ENCODE data around the gene NUDT22.

Gene NUDT22

GRCh38 chr11:64255135-64256128 lies 29.4 kb downstream of the NUDT22 start:
- Histone ChIP-seq H3K9me3 (ENCODE audit: control insufficient read depth, low read length) (no peaks in the 10 kb centered on the region), H3K27ac (ENCODE audit: insufficient read depth, low read depth, low read length, poor library complexity, severe bottlenecking) (no peak overlapping the region), H3K4me1 (ENCODE audit: control insufficient read depth, insufficient read depth, low read length) (peaks cover 5% of the 10 kb centered on the region), H3K27me3 (ENCODE audit: control insufficient read depth, insufficient read depth, low read length, poor library complexity, severe bottlenecking) (peaks cover 3% of the 10 kb centered on the region), H3K4me3 (ENCODE audit: insufficient read depth, low read depth, low read length) (no peak overlapping the region), H3K36me3 (ENCODE audit: control insufficient read depth, insufficient read depth, low read length) (peaks cover 12% of the 10 kb centered on the region)
- WGBS, 2 experiments = 95 to 96% methylated on average over 35 of the region's 35 CpGs

GRCh38 chr11:64256300-64256699 lies 30.2 kb downstream of the NUDT22 start:
- Histone ChIP-seq H3K27ac (ENCODE audit: insufficient read depth, low read depth, low read length, poor library complexity, severe bottlenecking) (no peak overlapping the region), H3K36me3 (ENCODE audit: control insufficient read depth, insufficient read depth, low read length) (peaks cover 12% of the 10 kb centered on the region)
- 95 to 97% methylated on average over 15 of the region's 15 CpGs for WGBS, 2 experiments

GRCh38 chr11:64258356-64258755 lies 32.3 kb downstream of the NUDT22 start:
- peaks cover 22% of the 10 kb centered on the region for H3K36me3 ChIP-seq (ENCODE audit: control insufficient read depth, insufficient read depth, low read length)
- 93 to 95% methylated on average over 24 of the region's 24 CpGs for WGBS, 2 experiments

More at GRCh38 chr11:64256300-64256699, 30.2 kb downstream of the NUDT22 start:
- Histone ChIP-seq H3K4me1 (ENCODE audit: control insufficient read depth, insufficient read depth, low read length) (no peaks in the 10 kb centered on the region), H3K9me3 (ENCODE audit: control insufficient read depth, low read length) (no peaks in the 10 kb centered on the region), H3K4me3 (ENCODE audit: insufficient read depth, low read depth, low read length) (no peak overlapping the region), H3K27me3 (ENCODE audit: control insufficient read depth, insufficient read depth, low read length, poor library complexity, severe bottlenecking) (no peaks in the 10 kb centered on the region)

DNA sequence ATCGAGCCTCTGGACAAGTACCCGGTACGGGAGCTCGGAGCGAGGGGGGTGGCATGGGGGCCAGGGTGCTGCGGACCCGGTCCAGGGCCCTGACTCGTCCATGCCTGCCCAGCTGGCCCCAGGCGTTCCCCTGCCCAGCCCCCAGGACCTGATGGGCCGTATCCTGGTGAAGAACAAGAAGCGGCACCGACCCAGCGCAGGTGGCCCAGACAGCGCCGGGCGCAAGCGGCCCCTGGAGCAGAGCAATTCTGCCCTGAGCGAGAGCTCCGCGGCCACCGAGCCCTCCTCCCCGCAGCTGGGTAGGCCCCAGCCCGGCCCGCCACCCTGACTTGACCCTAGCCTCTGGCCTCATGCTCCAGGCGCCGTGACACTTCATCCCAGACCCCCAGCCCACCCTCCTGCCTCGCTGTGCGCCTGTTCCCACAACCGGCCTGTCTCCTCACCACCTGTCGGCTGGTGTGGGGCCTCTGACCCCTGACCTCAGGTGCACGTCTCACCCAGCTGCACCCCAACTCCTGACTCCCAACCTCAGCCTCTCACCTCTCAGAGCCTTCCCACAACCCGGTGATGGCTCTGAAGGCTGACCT lies 33.0 kb downstream of the NUDT22 start:
- Histone ChIP-seq H3K4me3 (ENCODE audit: insufficient read depth, low read depth, low read length) (no peak overlapping the region), H3K27ac (ENCODE audit: insufficient read depth, low read depth, low read length, poor library complexity, severe bottlenecking) (no peak overlapping the region), H3K4me1 (ENCODE audit: control insufficient read depth, insufficient read depth, low read length) (peaks cover 10% of the 10 kb centered on the region), H3K9me3 (ENCODE audit: control insufficient read depth, low read length) (no peaks in the 10 kb centered on the region), H3K27me3 (ENCODE audit: control insufficient read depth, insufficient read depth, low read length, poor library complexity, severe bottlenecking) (no peaks in the 10 kb centered on the region), H3K36me3 (ENCODE audit: control insufficient read depth, insufficient read depth, low read length) (peaks cover 22% of the 10 kb centered on the region)
- WGBS, 2 experiments = 93 to 94% methylated on average over 32 of the region's 32 CpGs

More at GRCh38 chr11:64258356-64258755, 32.3 kb downstream of the NUDT22 start:
- peaks cover 4% of the 10 kb centered on the region for H3K4me1 ChIP-seq (ENCODE audit: control insufficient read depth, insufficient read depth, low read length)
- H3K9me3 ChIP-seq (ENCODE audit: control insufficient read depth, low read length) = no peaks in the 10 kb centered on the region
- H3K27ac ChIP-seq (ENCODE audit: insufficient read depth, low read depth, low read length, poor library complexity, severe bottlenecking) = no peak overlapping the region
- no peaks in the 10 kb centered on the region for H3K27me3 ChIP-seq (ENCODE audit: control insufficient read depth, insufficient read depth, low read length, poor library complexity, severe bottlenecking)
- no peak overlapping the region for H3K4me3 ChIP-seq (ENCODE audit: insufficient read depth, low read depth, low read length)

GRCh38 chr11:64259533-64260067 lies 33.5 kb downstream of the NUDT22 start:
- peaks cover 10% of the 10 kb centered on the region for H3K4me1 ChIP-seq (ENCODE audit: control insufficient read depth, insufficient read depth, low read length)
- H3K36me3 ChIP-seq (ENCODE audit: control insufficient read depth, insufficient read depth, low read length) = peaks cover 22% of the 10 kb centered on the region
- no peak overlapping the region for H3K27ac ChIP-seq (ENCODE audit: insufficient read depth, low read depth, low read length, poor library complexity, severe bottlenecking)
- H3K27me3 ChIP-seq (ENCODE audit: control insufficient read depth, insufficient read depth, low read length, poor library complexity, severe bottlenecking) = no peaks in the 10 kb centered on the region
- no peak overlapping the region for H3K4me3 ChIP-seq (ENCODE audit: insufficient read depth, low read depth, low read length)
- no peaks in the 10 kb centered on the region for H3K9me3 ChIP-seq (ENCODE audit: control insufficient read depth, low read length)
- 91 to 96% methylated on average over 4 of the region's 4 CpGs for WGBS, 2 experiments

DNA sequence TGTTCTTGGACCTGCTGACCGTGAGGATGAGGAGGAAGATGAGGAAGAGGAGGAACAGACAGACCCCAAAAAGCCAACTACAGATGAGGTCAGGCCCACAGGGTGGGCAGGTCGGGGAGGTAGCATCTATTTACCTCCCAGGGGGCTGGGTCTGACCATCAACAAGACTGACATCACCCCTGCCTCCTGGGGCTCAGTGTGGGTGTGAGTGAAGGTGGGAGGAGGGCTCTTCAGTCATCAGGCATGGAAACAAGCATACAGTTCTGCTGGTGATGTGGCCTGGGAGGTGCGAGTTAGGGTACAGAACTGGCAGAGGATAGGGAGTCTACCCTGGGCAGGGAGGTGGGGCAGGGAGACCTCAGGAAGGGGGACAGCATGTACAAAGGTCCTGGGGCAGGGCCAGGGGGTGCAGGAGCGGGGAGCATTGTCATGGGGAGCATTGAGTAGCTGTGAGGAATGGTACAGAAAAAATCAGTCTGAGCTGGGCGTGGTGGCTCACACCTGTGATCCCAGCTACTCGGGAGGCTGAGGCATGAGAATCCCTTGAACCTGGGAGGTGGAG lies 34.2 kb downstream of the NUDT22 start:
- Histone ChIP-seq H3K9me3 (ENCODE audit: control insufficient read depth, low read length) (no peaks in the 10 kb centered on the region), H3K4me1 (ENCODE audit: control insufficient read depth, insufficient read depth, low read length) (peaks cover 10% of the 10 kb centered on the region), H3K27me3 (ENCODE audit: control insufficient read depth, insufficient read depth, low read length, poor library complexity, severe bottlenecking) (no peaks in the 10 kb centered on the region), H3K36me3 (ENCODE audit: control insufficient read depth, insufficient read depth, low read length) (peaks cover 22% of the 10 kb centered on the region), H3K4me3 (ENCODE audit: insufficient read depth, low read depth, low read length) (no peak overlapping the region), H3K27ac (ENCODE audit: insufficient read depth, low read depth, low read length, poor library complexity, severe bottlenecking) (no peak overlapping the region)
- 94 to 95% methylated on average over 6 of the region's 6 CpGs for WGBS, 2 experiments

DNA sequence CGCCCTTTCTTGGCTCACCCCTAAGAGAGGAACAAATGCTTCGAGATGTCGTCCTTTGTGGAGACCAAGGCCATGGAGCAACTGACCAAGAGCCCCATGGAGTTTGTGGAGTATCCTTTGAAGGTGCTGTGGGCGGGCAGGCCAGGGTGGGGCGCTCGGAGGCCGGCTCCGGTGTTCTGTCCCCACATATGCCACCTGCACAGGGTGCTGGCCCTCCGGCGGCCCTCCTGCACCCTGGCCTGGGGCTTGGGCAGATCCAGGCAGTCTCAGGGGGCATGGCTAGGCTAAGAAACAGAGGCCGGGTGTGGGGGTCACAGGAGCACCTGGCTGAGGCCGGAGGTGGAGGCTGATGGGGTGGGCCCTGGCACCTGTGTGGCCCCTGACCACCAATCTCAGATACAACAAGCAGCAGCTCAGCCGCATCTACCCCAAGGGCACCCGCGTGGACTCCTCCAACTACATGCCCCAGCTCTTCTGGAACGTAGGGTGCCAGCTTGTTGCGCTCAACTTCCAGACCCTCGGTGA lies 35.5 kb downstream of the NUDT22 start:
- Histone ChIP-seq H3K4me3 (ENCODE audit: insufficient read depth, low read depth, low read length) (no peak overlapping the region), H3K4me1 (ENCODE audit: control insufficient read depth, insufficient read depth, low read length) (peaks cover 10% of the 10 kb centered on the region), H3K27ac (ENCODE audit: insufficient read depth, low read depth, low read length, poor library complexity, severe bottlenecking) (no peak overlapping the region), H3K27me3 (ENCODE audit: control insufficient read depth, insufficient read depth, low read length, poor library complexity, severe bottlenecking) (no peaks in the 10 kb centered on the region), H3K36me3 (ENCODE audit: control insufficient read depth, insufficient read depth, low read length) (peaks cover 25% of the 10 kb centered on the region), H3K9me3 (ENCODE audit: control insufficient read depth, low read length) (no peaks in the 10 kb centered on the region)
- WGBS, 2 experiments = 96% methylated on average over 18 of the region's 18 CpGs

GRCh38 chr11:64262271-64263002 lies 36.4 kb downstream of the NUDT22 start:
- no peak overlapping the region for H3K27ac ChIP-seq (ENCODE audit: insufficient read depth, low read depth, low read length, poor library complexity, severe bottlenecking)
- no peak overlapping the region for H3K4me3 ChIP-seq (ENCODE audit: insufficient read depth, low read depth, low read length)
- peaks cover 10% of the 10 kb centered on the region for H3K4me1 ChIP-seq (ENCODE audit: control insufficient read depth, insufficient read depth, low read length)
- H3K36me3 ChIP-seq (ENCODE audit: control insufficient read depth, insufficient read depth, low read length) = peaks cover 25% of the 10 kb centered on the region
- H3K9me3 ChIP-seq (ENCODE audit: control insufficient read depth, low read length) = no peaks in the 10 kb centered on the region
- H3K27me3 ChIP-seq (ENCODE audit: control insufficient read depth, insufficient read depth, low read length, poor library complexity, severe bottlenecking) = no peaks in the 10 kb centered on the region
- 96 to 97% methylated on average over 42 of the region's 42 CpGs for WGBS, 2 experiments

- no peak overlapping the region for H3K27ac ChIP-seq (ENCODE audit: insufficient read depth, low read depth, low read length, poor library complexity, severe bottlenecking)
- peaks cover 24% of the 10 kb centered on the region for H3K36me3 ChIP-seq (ENCODE audit: control insufficient read depth, insufficient read depth, low read length)
Measured at GRCh38 chr11:64263021-64263946, 37.2 kb downstream of the NUDT22 start.

More at GRCh38 chr11:64263021-64263946, 37.2 kb downstream of the NUDT22 start:
- 79 to 80% methylated on average over 29 of the region's 29 CpGs for WGBS, 2 experiments
- no peak overlapping the region for H3K4me3 ChIP-seq (ENCODE audit: insufficient read depth, low read depth, low read length)
- H3K9me3 ChIP-seq (ENCODE audit: control insufficient read depth, low read length) = no peaks in the 10 kb centered on the region
- peaks cover 10% of the 10 kb centered on the region for H3K4me1 ChIP-seq (ENCODE audit: control insufficient read depth, insufficient read depth, low read length)
- H3K27me3 ChIP-seq (ENCODE audit: control insufficient read depth, insufficient read depth, low read length, poor library complexity, severe bottlenecking) = no peaks in the 10 kb centered on the region

All from ectodermal cell (in vitro differentiated cells).